ENCODE measurements around the gene RPS6KA4.
"Not testable (repeated sequence)": the region's sequence is repeated elsewhere in the genome, so short reads cannot be mapped to it uniquely, and the experiment has no call there.

Gene RPS6KA4

GRCh38 chr11:64358907-64359711 is at the start of gene RPS6KA4:
Gene RPS6KA4, plus strand, starts transcription at chr11:64359162. Its CDS starts 74 bp downstream, at chr11:64359236.
- in situ Hi-C loops (cut with MboI; ENCODE audit: low sequenced_read_pairs), result no loop called here

- in situ Hi-C loops (cut with MboI; ENCODE audit: low sequenced_read_pairs), result no loop called here
Observed at GRCh38 chr11:64312947-64313346, 46.0 kb upstream of the RPS6KA4 start.

- in situ Hi-C loops (cut with MboI; ENCODE audit: low sequenced_read_pairs), result no loop called here
Observed at GRCh38 chr11:64313491-64314145, 45.3 kb upstream of the RPS6KA4 start.

GRCh38 chr11:64314146-64314804 is 44.7 kb upstream of the RPS6KA4 start:
- in situ Hi-C loops (cut with MboI; ENCODE audit: low sequenced_read_pairs), result no loop called here

GRCh38 chr11:64314805-64315561 is 44.0 kb upstream of the RPS6KA4 start:
- in situ Hi-C loops (cut with MboI; ENCODE audit: low sequenced_read_pairs), result no loop called here

GRCh38 chr11:64315667-64316526 is 43.1 kb upstream of the RPS6KA4 start:
- in situ Hi-C loops (cut with MboI; ENCODE audit: low sequenced_read_pairs), result not testable (repeated sequence)

GRCh38 chr11:64316672-64317324 is 42.2 kb upstream of the RPS6KA4 start:
- in situ Hi-C loops (cut with MboI; ENCODE audit: low sequenced_read_pairs), result no loop called here

GRCh38 chr11:64317325-64317960 is 41.5 kb upstream of the RPS6KA4 start, which contains the start of gene TRMT112:
Gene TRMT112, minus strand, starts transcription at chr11:64317559. Its CDS starts 33 bp downstream, at chr11:64317526.
- in situ Hi-C loops (cut with MboI; ENCODE audit: low sequenced_read_pairs), result no loop called here

GRCh38 chr11:64317961-64318765 is 40.8 kb upstream of the RPS6KA4 start, which contains the start of gene PRDX5:
Gene PRDX5, plus strand, starts transcription at chr11:64318121. Its CDS starts 95 bp downstream, at chr11:64318216.
- in situ Hi-C loops (cut with MboI; ENCODE audit: low sequenced_read_pairs), result no loop called here

GRCh38 chr11:64318766-64319761 is 39.9 kb upstream of the RPS6KA4 start:
- in situ Hi-C loops (cut with MboI; ENCODE audit: low sequenced_read_pairs), result no loop called here

GRCh38 chr11:64320556-64320955 is 38.4 kb upstream of the RPS6KA4 start:
- in situ Hi-C loops (cut with MboI; ENCODE audit: low sequenced_read_pairs), result no loop called here

GRCh38 chr11:64321026-64321425 is 37.9 kb upstream of the RPS6KA4 start:
- in situ Hi-C loops (cut with MboI; ENCODE audit: low sequenced_read_pairs), result no loop called here

GRCh38 chr11:64321533-64321932 is 37.4 kb upstream of the RPS6KA4 start:
- in situ Hi-C loops (cut with MboI; ENCODE audit: low sequenced_read_pairs), result no loop called here

- in situ Hi-C loops (cut with MboI; ENCODE audit: low sequenced_read_pairs), result no loop called here
Observed at GRCh38 chr11:64322925-64323260, 36.1 kb upstream of the RPS6KA4 start.

GRCh38 chr11:64323373-64323772 is 35.6 kb upstream of the RPS6KA4 start:
- in situ Hi-C loops (cut with MboI; ENCODE audit: low sequenced_read_pairs), result no loop called here

- in situ Hi-C loops (cut with MboI; ENCODE audit: low sequenced_read_pairs), result not testable (repeated sequence)
Observed at GRCh38 chr11:64323984-64324383, 35.0 kb upstream of the RPS6KA4 start.
